Measurements from ENCODE around the gene CNN2.

DNA sequence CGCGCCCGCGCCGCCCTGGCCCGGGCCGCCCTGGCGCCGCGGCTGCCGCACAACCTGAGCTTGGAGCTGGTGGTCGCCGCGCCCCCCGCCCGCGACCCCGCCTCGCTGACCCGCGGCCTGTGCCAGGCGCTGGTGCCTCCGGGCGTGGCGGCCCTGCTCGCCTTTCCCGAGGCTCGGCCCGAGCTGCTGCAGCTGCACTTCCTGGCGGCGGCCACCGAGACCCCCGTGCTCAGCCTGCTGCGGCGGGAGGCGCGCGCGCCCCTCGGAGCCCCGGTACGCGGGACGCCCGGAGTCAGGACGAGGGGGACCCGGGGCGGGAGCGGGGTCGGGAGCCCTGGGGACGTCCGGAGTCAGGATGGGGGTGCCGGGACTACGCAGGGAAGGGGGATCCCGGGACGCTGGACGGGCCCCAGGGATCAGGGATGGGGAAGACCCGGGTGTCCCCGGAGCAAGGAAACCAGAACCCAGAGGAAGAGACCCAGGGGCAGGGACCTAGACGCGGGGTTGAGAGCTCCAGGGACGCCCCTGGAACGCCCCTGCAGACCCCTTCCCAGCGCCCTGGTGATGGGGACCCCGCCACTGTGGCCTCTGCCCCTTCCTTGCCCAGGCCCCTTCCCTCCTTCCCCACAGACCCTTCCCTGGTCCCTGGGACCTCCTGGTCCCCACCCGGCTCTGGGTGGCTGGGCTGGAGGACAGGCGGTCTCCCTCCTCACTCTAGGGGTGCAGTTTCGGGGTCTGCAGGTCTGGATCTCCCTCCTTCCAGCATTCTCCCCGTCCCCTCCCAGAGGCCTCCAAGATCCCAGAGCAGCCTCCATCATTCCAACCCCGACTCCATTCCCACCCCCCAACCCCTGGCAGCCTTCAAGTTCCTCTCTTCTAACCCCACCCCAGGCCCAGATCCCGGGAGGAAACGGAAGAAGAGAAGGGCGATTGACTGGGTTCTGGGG, 25.5 kb upstream of the CNN2 start:
- TF ChIP-seq, protein P1, sequence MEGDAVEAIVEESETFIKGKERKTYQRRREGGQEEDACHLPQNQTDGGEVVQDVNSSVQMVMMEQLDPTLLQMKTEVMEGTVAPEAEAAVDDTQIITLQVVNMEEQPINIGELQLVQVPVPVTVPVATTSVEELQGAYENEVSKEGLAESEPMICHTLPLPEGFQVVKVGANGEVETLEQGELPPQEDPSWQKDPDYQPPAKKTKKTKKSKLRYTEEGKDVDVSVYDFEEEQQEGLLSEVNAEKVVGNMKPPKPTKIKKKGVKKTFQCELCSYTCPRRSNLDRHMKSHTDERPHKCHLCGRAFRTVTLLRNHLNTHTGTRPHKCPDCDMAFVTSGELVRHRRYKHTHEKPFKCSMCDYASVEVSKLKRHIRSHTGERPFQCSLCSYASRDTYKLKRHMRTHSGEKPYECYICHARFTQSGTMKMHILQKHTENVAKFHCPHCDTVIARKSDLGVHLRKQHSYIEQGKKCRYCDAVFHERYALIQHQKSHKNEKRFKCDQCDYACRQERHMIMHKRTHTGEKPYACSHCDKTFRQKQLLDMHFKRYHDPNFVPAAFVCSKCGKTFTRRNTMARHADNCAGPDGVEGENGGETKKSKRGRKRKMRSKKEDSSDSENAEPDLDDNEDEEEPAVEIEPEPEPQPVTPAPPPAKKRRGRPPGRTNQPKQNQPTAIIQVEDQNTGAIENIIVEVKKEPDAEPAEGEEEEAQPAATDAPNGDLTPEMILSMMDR (IDR thresholded peaks at IDR 0.05), result no peak
- TF ChIP-seq POLR2A (IDR thresholded peaks at IDR 0.05), result no peak
